GM23248 (cell line): ENCODE measurements around the gene TMEM239. TPM values are rescaled to one million over a fixed set of nuclear protein-coding genes. Genes with fewer than 3 reads are reported as not detected.

Experiments used
- DNase-seq: peaks from one replicate; pipeline ENCODE4 v3.0.0-alpha.2; 2015
- H2AFZ ChIP-seq: fragments of 200-600 bp; sonication (generic); 2 replicates; pipeline ENCODE4 v1.6.1; 2016; ENCODE audit warnings: antibody characterized with exemption
- H3F3A ChIP-seq: fragments of 200-600 bp; sonication (generic); 2 replicates; pipeline ENCODE4 v1.6.1; 2016; ENCODE audit warnings: mild to moderate bottlenecking, antibody characterized with exemption, mixed run types; ENCODE audit not compliant: insufficient read depth
- H3K27ac ChIP-seq: fragments of 200-600 bp; sonication (generic); 2 replicates; pipeline ENCODE4 v1.5.1; 2016; ENCODE audit warnings: mild to moderate bottlenecking
- H3K27me3 ChIP-seq: fragments of 200-600 bp; sonication (generic); replicated peaks from 2 replicates; pipeline ENCODE4 v1.6.1; 2016; ENCODE audit warnings: mild to moderate bottlenecking; ENCODE audit not compliant: insufficient read depth
- H3K36me3 ChIP-seq: fragments of 200-600 bp; sonication (generic); 2 replicates; pipeline ENCODE4 v1.6.1; 2016; ENCODE audit warnings: low read depth, mild to moderate bottlenecking
- H3K4me1 ChIP-seq: fragments of 200-600 bp; sonication (generic); 2 replicates; pipeline ENCODE4 v1.6.1; 2016; ENCODE audit warnings: mild to moderate bottlenecking; ENCODE audit not compliant: insufficient read depth
- H3K4me2 ChIP-seq: fragments of 200-600 bp; sonication (generic); one replicate; pipeline ENCODE4 v1.6.1; 2016; ENCODE audit warnings: mild to moderate bottlenecking; ENCODE audit not compliant: unreplicated experiment
- H3K4me3 ChIP-seq: fragments of 200-600 bp; sonication (generic); 2 replicates; pipeline ENCODE4 v1.5.1; 2016; ENCODE audit warnings: mild to moderate bottlenecking
- H3K79me2 ChIP-seq: fragments of 200-600 bp; sonication (generic); 2 replicates; pipeline ENCODE4 v1.6.1; 2016; ENCODE audit warnings: mild to moderate bottlenecking; ENCODE audit not compliant: insufficient read depth
- H3K9ac ChIP-seq: fragments of 200-600 bp; sonication (generic); 2 replicates; pipeline ENCODE4 v1.6.1; 2016; ENCODE audit warnings: mild to moderate bottlenecking
- H3K9me2 ChIP-seq: fragments of 200-600 bp; sonication (generic); 2 replicates; pipeline ENCODE4 v1.6.1; 2016; ENCODE audit warnings: mixed run types, mild to moderate bottlenecking, moderate library complexity; ENCODE audit not compliant: insufficient read depth
- H3K9me3 ChIP-seq: fragments of 200-600 bp; sonication (generic); one replicate; pipeline ENCODE4 v1.6.1; 2017; ENCODE audit warnings: low read depth
- H4K20me1 ChIP-seq: fragments of 200-600 bp; sonication (generic); 2 replicates; pipeline ENCODE4 v1.6.0; 2016; ENCODE audit not compliant: insufficient read depth
- EZH2 ChIP-seq: fragments of 200-600 bp; sonication (generic); IDR thresholded peaks from 2 replicates; pipeline ENCODE4 v1.6.1; 2018; ENCODE audit warnings: antibody characterized with exemption, mild to moderate bottlenecking; ENCODE audit not compliant: insufficient read depth, poor library complexity, severe bottlenecking
- EZH2phosphoT487 ChIP-seq: fragments of 200-600 bp; sonication (generic); IDR thresholded peaks from 2 replicates; pipeline ENCODE4 v1.6.1; 2018; ENCODE audit warnings: antibody characterized with exemption, moderate library complexity, mild to moderate bottlenecking, low read depth; ENCODE audit not compliant: insufficient read depth
- WGBS, 2 experiments: methylation state at CpG; one replicate each; pipeline ENCODE4 v1.1.6; 2015 to 2017; ENCODE audit warnings: low lambda C conversion rate in 2 of 2, low coverage in 1 of 2; ENCODE audit errors: missing lambda C conversion rate in 2 of 2; 5-methylcytosine and 5-hydroxymethylcytosine counted together
- in situ Hi-C: fragments of 300-500 bp; cut with MboI; formaldehyde crosslinking; loops from 2 replicates; pipeline ENCODE4 v1.15.0; 2020
- polyA plus RNA-seq: library from polyadenylated mRNA; unstranded; fragments of >200 nt; fragmentation: Nextera tagmentation; extraction: Ambion mirVana; gene quantifications from 2 replicates; pipeline ENCODE4 v1.2.1, GENCODE V29; 2016
- total RNA-seq: library from RNA; depleted of rRNA; stranded (reverse); fragments of >200 nt; shearing (Covaris generic); gene quantifications from 2 replicates; pipeline ENCODE4 v1.2.3, GENCODE V29; 2014; rRNA removed

The TMEM239 gene
- total and polyA plus RNA-seq, 2 experiments from 2014 or later: not detected

DNA sequence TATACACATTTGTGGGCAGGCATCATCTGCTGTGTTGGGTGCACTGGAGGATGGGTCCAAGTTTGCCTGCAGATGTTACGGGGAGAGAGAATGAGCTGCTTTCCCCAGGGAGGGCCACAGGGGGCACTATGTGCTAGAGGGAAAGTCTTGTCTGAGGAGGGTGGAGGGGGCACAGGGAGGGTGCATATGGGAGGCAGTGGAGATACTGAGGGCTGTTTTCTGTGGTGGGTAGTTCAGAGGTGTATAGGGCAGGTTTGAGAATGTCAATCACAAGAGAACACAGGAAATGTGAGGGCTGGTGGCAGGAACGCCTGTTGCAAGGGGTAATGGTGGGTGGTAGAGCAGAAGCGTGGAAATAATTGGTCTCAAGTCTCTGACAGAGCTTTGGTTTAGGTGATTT, 49.5 kb downstream of the TMEM239 start:
- H3K9ac ChIP-seq: no peak overlapping the region
- H3K79me2 ChIP-seq: no peaks in the 10 kb centered on the region
- no peaks in the 10 kb centered on the region for H3K36me3 ChIP-seq
- WGBS, 2 experiments: 93 to 96% methylated on average over 3 of the region's 3 CpGs
- no peaks in the 10 kb centered on the region for H3K9me2 ChIP-seq
- peaks cover 16% of the 10 kb centered on the region for H3F3A ChIP-seq
- no peaks in the 10 kb centered on the region for H4K20me1 ChIP-seq
- in situ Hi-C loops: no loop called here
- no peak for TF ChIP-seq EZH2phosphoT487
- no peak for TF ChIP-seq EZH2
- DNase-seq: no peak
- no peak overlapping the region for H3K27ac ChIP-seq
- no peak overlapping the region for H3K4me2 ChIP-seq
- H3K4me3 ChIP-seq: no peak overlapping the region
- peaks cover 6% of the 10 kb centered on the region for H3K4me1 ChIP-seq
- H3K27me3 ChIP-seq: no peaks in the 10 kb centered on the region
- H3K9me3 ChIP-seq: no peaks in the 10 kb centered on the region
- H2AFZ ChIP-seq: no peak overlapping the region

DNA sequence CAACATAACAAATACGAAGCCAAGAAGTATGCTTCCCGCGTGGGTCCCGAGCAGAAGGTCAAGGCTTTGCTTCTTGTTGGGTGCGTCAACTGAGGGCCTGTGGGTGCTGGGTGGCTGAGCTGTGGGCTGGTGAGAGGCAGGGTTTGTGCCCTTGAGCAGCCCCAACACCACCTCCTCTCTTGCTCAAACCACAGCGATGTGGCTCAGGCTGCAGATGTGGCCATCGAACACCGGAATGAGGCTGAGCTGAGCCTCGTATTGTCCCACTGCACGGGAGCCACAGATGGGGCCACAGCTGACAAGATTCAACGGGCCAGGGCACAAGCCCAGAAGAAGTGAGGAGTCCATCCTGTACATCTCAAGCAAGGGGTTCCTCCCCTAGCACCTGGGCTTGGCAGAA, 50.1 kb downstream of the TMEM239 start:
- Histone ChIP-seq H3K36me3 (no peaks in the 10 kb centered on the region), H3K9ac (no peak overlapping the region), H3K9me2 (no peaks in the 10 kb centered on the region), H3K4me1 (peaks cover 12% of the 10 kb centered on the region), H3K9me3 (no peaks in the 10 kb centered on the region), H3K4me2 (no peak overlapping the region), H3K27me3 (no peaks in the 10 kb centered on the region), H3K27ac (no peak overlapping the region), H3K4me3 (no peak overlapping the region), H3K79me2 (no peaks in the 10 kb centered on the region), H3F3A (peaks cover 22% of the 10 kb centered on the region), H2AFZ (no peak overlapping the region), H4K20me1 (no peaks in the 10 kb centered on the region)
- in situ Hi-C loops: no loop called here
- 94 to 96% methylated on average over 11 of the region's 11 CpGs for WGBS, 2 experiments
- no peak for DNase-seq
- no peak for TF ChIP-seq EZH2
- no peak for TF ChIP-seq EZH2phosphoT487

DNA sequence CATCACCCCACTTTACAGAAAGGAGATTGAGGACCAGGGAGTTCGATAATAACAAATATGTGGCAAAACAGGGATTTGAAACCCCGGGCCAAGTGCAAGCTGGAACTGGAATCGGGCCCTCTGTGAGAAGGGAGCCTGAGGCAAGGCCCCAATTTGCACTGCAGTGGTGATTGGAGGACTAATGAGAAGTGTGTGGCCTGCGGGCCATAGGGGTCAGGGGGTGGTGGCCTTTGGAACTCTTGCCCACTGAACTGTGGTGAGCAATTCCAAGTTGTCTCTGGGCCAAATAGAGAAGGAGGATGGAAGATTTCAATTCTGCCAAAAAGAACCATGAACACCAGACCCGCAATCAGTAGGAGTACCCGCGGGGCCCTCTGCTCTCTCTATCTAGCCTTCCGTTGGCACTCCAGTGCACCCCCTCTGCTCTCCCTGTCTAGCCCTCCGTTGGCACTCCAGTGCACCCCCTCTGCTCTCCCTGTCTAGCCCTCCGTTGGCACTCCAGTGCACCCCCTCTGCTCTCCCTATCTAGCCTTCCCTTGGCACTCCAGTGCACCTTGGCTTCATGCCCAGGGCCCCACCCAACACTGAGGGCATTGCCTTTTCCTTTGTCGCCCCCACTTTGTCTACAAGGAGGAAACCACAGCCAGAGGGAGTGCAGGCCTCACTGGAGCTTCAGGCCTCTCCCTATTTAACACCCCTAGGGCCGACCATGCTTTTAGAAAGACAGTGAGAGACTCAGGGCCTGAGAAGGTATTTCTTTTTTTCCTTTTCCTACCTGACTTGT, 51.1 kb downstream of the TMEM239 start:
- no peaks in the 10 kb centered on the region for H3K79me2 ChIP-seq
- H3F3A ChIP-seq: peaks cover 26% of the 10 kb centered on the region
- H3K36me3 ChIP-seq: no peaks in the 10 kb centered on the region
- H3K4me3 ChIP-seq: no peak overlapping the region
- DNase-seq: peak; percentile 4
- no peak overlapping the region for H3K27ac ChIP-seq
- no peak overlapping the region for H3K4me2 ChIP-seq
- H3K9me2 ChIP-seq: no peaks in the 10 kb centered on the region
- H3K4me1 ChIP-seq: peaks cover 14% of the 10 kb centered on the region
- WGBS, 2 experiments: 87 to 89% methylated on average over 12 of the region's 12 CpGs
- H3K9me3 ChIP-seq: no peaks in the 10 kb centered on the region
- H4K20me1 ChIP-seq: no peaks in the 10 kb centered on the region
- no peak overlapping the region for H2AFZ ChIP-seq
- H3K9ac ChIP-seq: no peak overlapping the region
- TF ChIP-seq EZH2phosphoT487 (no peak), EZH2 (no peak)
- H3K27me3 ChIP-seq: no peaks in the 10 kb centered on the region
- in situ Hi-C loops: no loop called here

Other genes with a start within 250 kb of the TMEM239 start
- 123 and 130 TPM in 2 replicates for gene NOP56, start 163.7 kb upstream of the TMEM239 start, total RNA-seq
- gene NOP56, start 163.7 kb upstream of the TMEM239 start, polyA plus RNA-seq: 139 and 149 TPM in 2 replicates
- gene IDH3B, start 152.1 kb upstream of the TMEM239 start, total RNA-seq: 76.3 and 91.1 TPM in 2 replicates
- 75.6 and 79.5 TPM in 2 replicates for gene IDH3B, start 152.1 kb upstream of the TMEM239 start, polyA plus RNA-seq
- gene EBF4, start 123.6 kb upstream of the TMEM239 start, total RNA-seq: 0.76 TPM in 1 of 2 replicates, not detected in the other
- 0.36 TPM in 1 of 2 replicates, not detected in the other for gene EBF4, start 123.6 kb upstream of the TMEM239 start, polyA plus RNA-seq
- gene CPXM1, start 15.7 kb upstream of the TMEM239 start, total RNA-seq: not detected in 2 replicates
- 0.08 TPM in 1 of 2 replicates, not detected in the other for gene CPXM1, start 15.7 kb upstream of the TMEM239 start, polyA plus RNA-seq
- not detected in 2 replicates for gene C20orf141, start 1.4 kb upstream of the TMEM239 start, total RNA-seq
- not detected in 2 replicates for gene C20orf141, start 1.4 kb upstream of the TMEM239 start, polyA plus RNA-seq
- 36.8 and 39.2 TPM in 2 replicates for gene PCED1A, start 24.3 kb downstream of the TMEM239 start, total RNA-seq
- 17.3 and 20.7 TPM in 2 replicates for gene PCED1A, start 24.3 kb downstream of the TMEM239 start, polyA plus RNA-seq
- 35.2 and 36.2 TPM in 2 replicates for gene VPS16, start 24.4 kb downstream of the TMEM239 start, total RNA-seq
- 23.0 and 24.2 TPM in 2 replicates for gene VPS16, start 24.4 kb downstream of the TMEM239 start, polyA plus RNA-seq
- gene PTPRA, start 57.1 kb downstream of the TMEM239 start, total RNA-seq: 27.4 and 50.8 TPM in 2 replicates
- 37.4 and 37.9 TPM in 2 replicates for gene PTPRA, start 57.1 kb downstream of the TMEM239 start, polyA plus RNA-seq
- not detected in 2 replicates for gene GNRH2, start 227.3 kb downstream of the TMEM239 start, total RNA-seq
- not detected in 2 replicates for gene GNRH2, start 227.3 kb downstream of the TMEM239 start, polyA plus RNA-seq
- gene MRPS26, start 229.7 kb downstream of the TMEM239 start, total RNA-seq: 24.2 and 48.2 TPM in 2 replicates
- gene MRPS26, start 229.7 kb downstream of the TMEM239 start, polyA plus RNA-seq: 44.5 and 48.2 TPM in 2 replicates